PC-3 (cell line): Measurements from ENCODE around the gene ZIC2. TPM values are rescaled to one million over a fixed set of nuclear protein-coding genes. Genes with fewer than 3 reads are reported as not detected.

Source experiments
- ATAC-seq: fragments of 200-7000 bp; cut with Tn5 transposase; 2 replicates; pipeline ENCODE4 v1.9.1; 2020; ENCODE audit warnings: mild to moderate bottlenecking, moderate library complexity
- BruUV-seq: library from RNA; stranded (reverse); fragments of 400-500 nt; replicated peaks from 2 replicates; lab custom pipeline; 2021; lab: Mats Ljungman, UMichigan
- CTCF ChIA-PET: fragments of 300-600 bp; sonication (Branson Sonifier 250); formaldehyde crosslinking; loops from one replicate; lab custom pipeline; 2022; ENCODE audit warnings: antibody characterized with exemption; lab: Charles Lee
- POLR2A ChIA-PET: fragments of 300-600 bp; sonication (Branson Sonifier 250); formaldehyde crosslinking; loops from one replicate; lab custom pipeline; 2022; ENCODE audit warnings: antibody characterized with exemption; ENCODE audit not compliant: unreplicated experiment; lab: Charles Lee
- DNase-seq: peaks from one replicate; pipeline ENCODE4 v3.0.0-alpha.2; 2015
- H2AFZ ChIP-seq: fragments of 300-600 bp; sonication (generic); 2 replicates; pipeline ENCODE4 v1.6.0; 2016; ENCODE audit warnings: antibody characterized with exemption, low read length
- H3F3A ChIP-seq: fragments of 300-600 bp; sonication (generic); one replicate; pipeline ENCODE4 v1.6.0; 2017; ENCODE audit warnings: antibody characterized with exemption, low read length, control low read depth, mild to moderate bottlenecking; ENCODE audit not compliant: unreplicated experiment
- H3K27ac ChIP-seq: fragments of 300-600 bp; sonication (generic); 2 replicates; pipeline ENCODE4 v1.5.1; 2016; ENCODE audit warnings: mild to moderate bottlenecking, low read length
- H3K27me3 ChIP-seq: fragments of 300-600 bp; sonication (generic); 2 replicates; pipeline ENCODE4 v1.6.1; 2016; ENCODE audit warnings: low read length, mixed read lengths
- H3K36me3 ChIP-seq: fragments of 300-600 bp; sonication (generic); 2 replicates; pipeline ENCODE4 v1.6.1; 2016; ENCODE audit warnings: low read depth, mixed run types, low read length, mixed read lengths
- H3K4me1 ChIP-seq: fragments of 300-600 bp; sonication (generic); 2 replicates; pipeline ENCODE4 v1.5.1; 2016; ENCODE audit warnings: low read length; ENCODE audit not compliant: insufficient read depth
- H3K4me2 ChIP-seq: fragments of 300-600 bp; sonication (generic); 2 replicates; pipeline ENCODE4 v1.6.0; 2016; ENCODE audit warnings: low read length
- H3K4me3 ChIP-seq: fragments of 300-600 bp; sonication (generic); 2 replicates; pipeline ENCODE4 v1.5.1; 2016; ENCODE audit warnings: mild to moderate bottlenecking, low read length, mixed read lengths
- H3K79me2 ChIP-seq: fragments of 300-600 bp; sonication (generic); 2 replicates; pipeline ENCODE4 v1.6.1; 2017; ENCODE audit warnings: low read length, mixed read lengths
- H3K9ac ChIP-seq: fragments of 300-600 bp; sonication (generic); 2 replicates; pipeline ENCODE4 v1.6.0; 2016; ENCODE audit warnings: mild to moderate bottlenecking, low read length
- H3K9me2 ChIP-seq: fragments of 300-600 bp; sonication (generic); replicated peaks from 2 replicates; pipeline ENCODE4 v1.6.1; 2016; ENCODE audit warnings: mixed run types, low read length, mixed read lengths
- H3K9me3 ChIP-seq: fragments of 300-600 bp; sonication (generic); 2 replicates; pipeline ENCODE4 v1.6.1; 2016; ENCODE audit warnings: low read length, mixed read lengths
- H4K20me1 ChIP-seq: fragments of 300-600 bp; sonication (generic); 2 replicates; pipeline ENCODE4 v1.6.1; 2016; ENCODE audit warnings: low read length, mixed read lengths
- CTCF ChIP-seq: fragments of 300-600 bp; sonication (generic); conservative IDR thresholded peaks from 2 replicates; pipeline ENCODE4 v1.5.1; 2017; ENCODE audit warnings: antibody characterized with exemption, low read depth, mild to moderate bottlenecking, low read length
- EZH2 ChIP-seq: fragments of 300-600 bp; sonication (generic); IDR thresholded peaks from one replicate; pipeline ENCODE4 v1.6.1; 2017; ENCODE audit warnings: antibody characterized with exemption, mild to moderate bottlenecking, low read length; ENCODE audit not compliant: unreplicated experiment
- EZH2phosphoT487 ChIP-seq: fragments of 300-600 bp; sonication (generic); IDR thresholded peaks from 2 replicates; pipeline ENCODE4 v1.6.1; 2018; ENCODE audit warnings: mild to moderate bottlenecking, antibody characterized with exemption, low read length, borderline replicate concordance
- intact Hi-C: fragments of 100-400 bp; cut with micrococcal nuclease; formaldehyde crosslinking; loops from 2 replicates; pipeline ENCODE4 v1.9.0; 2023
- total RNA-seq: library from RNA; depleted of rRNA; stranded (reverse); fragments of >200 nt; gene quantifications from 2 replicates; pipeline ENCODE4 v1.2.3, GENCODE V29; 2014

Gene ZIC2
- total RNA-seq, 1 experiment from 2014 or later: not detected

GRCh38 chr13:99971576-99972189 is 9.9 kb upstream of the ZIC2 start, which contains the start of gene ZIC5:
TSS of gene ZIC5 (minus strand) at chr13:99971767. CDS start at chr13:99971603, 164 bp downstream.
- intact Hi-C loops: no loop called here
- ATAC-seq (no peak), DNase-seq (no peak)
- Histone ChIP-seq H3K27me3 (peaks cover 66% of the 10 kb centered on the region), H3K9ac (no peak within 1 kb of the TSS), H3K79me2 (no peaks in the 10 kb centered on the region), H3F3A (no peaks in the 10 kb centered on the region), H3K4me3 (no peak within 1 kb of the TSS), H2AFZ (no peak within 1 kb of the TSS), H3K9me3 (no peaks in the 10 kb centered on the region), H3K36me3 (no peaks in the 10 kb centered on the region), H3K9me2 (no peaks in the 10 kb centered on the region), H3K4me1 (no peaks in the 10 kb centered on the region), H4K20me1 (no peaks in the 10 kb centered on the region), H3K27ac (no peak within 1 kb of the TSS), H3K4me2 (no peak within 1 kb of the TSS)
- no peak for TF ChIP-seq CTCF
- no peak for TF ChIP-seq EZH2phosphoT487
- TF ChIP-seq EZH2: no peak
- ChIA-PET POLR2A (no interaction called here), CTCF (no interaction called here)
- BruUV-seq: no TSS peak

GRCh38 chr13:99972190-99972731 is 9.3 kb upstream of the ZIC2 start:
- no peaks in the 10 kb centered on the region for H3K4me1 ChIP-seq
- no peaks in the 10 kb centered on the region for H3F3A ChIP-seq
- ChIA-PET CTCF (no interaction called here), POLR2A (no interaction called here)
- no peaks in the 10 kb centered on the region for H3K9me2 ChIP-seq
- H3K79me2 ChIP-seq: no peaks in the 10 kb centered on the region
- H2AFZ ChIP-seq: no peak overlapping the region
- H3K9ac ChIP-seq: no peak overlapping the region
- H3K27me3 ChIP-seq: peaks cover 62% of the 10 kb centered on the region
- ATAC-seq: no peak
- BruUV-seq: no TSS peak
- intact Hi-C loops: no loop called here
- no peak for DNase-seq
- H3K9me3 ChIP-seq: no peaks in the 10 kb centered on the region
- H3K4me2 ChIP-seq: no peak overlapping the region
- H4K20me1 ChIP-seq: no peaks in the 10 kb centered on the region
- no peak for TF ChIP-seq EZH2
- TF ChIP-seq EZH2phosphoT487: no peak
- no peak for TF ChIP-seq CTCF
- no peaks in the 10 kb centered on the region for H3K36me3 ChIP-seq
- no peak overlapping the region for H3K4me3 ChIP-seq
- H3K27ac ChIP-seq: no peak overlapping the region

GRCh38 chr13:99973163-99973807 is 8.3 kb upstream of the ZIC2 start:
- TF ChIP-seq EZH2: no peak
- TF ChIP-seq EZH2phosphoT487: no peak
- TF ChIP-seq CTCF: no peak
- no TSS peak for BruUV-seq
- intact Hi-C loops: no loop called here
- Histone ChIP-seq H3K4me2 (no peak overlapping the region), H3K79me2 (no peaks in the 10 kb centered on the region), H3K36me3 (no peaks in the 10 kb centered on the region), H3F3A (no peaks in the 10 kb centered on the region), H3K9me3 (no peaks in the 10 kb centered on the region), H4K20me1 (no peaks in the 10 kb centered on the region), H3K9ac (no peak overlapping the region), H3K27me3 (peaks cover 61% of the 10 kb centered on the region), H3K9me2 (no peaks in the 10 kb centered on the region), H3K27ac (no peak overlapping the region), H3K4me3 (no peak overlapping the region), H2AFZ (no peak overlapping the region), H3K4me1 (no peaks in the 10 kb centered on the region)
- ChIA-PET POLR2A (no interaction called here), CTCF (no interaction called here)
- DNase-seq (no peak), ATAC-seq (no peak)
